HepG2 (cell line): ENCODE data around the gene CSMD2. TPM values are rescaled to one million over a fixed set of nuclear protein-coding genes. Genes with fewer than 3 reads are reported as not detected.

ENCODE experiments used
- ATAC-seq: fragments of 200-7000 bp; cut with Tn5 transposase; 3 replicates; pipeline ENCODE4 v1.9.1; 2020; ENCODE audit warnings: mild to moderate bottlenecking, moderate library complexity
- BruUV-seq: library from RNA; stranded (reverse); fragments of 400-500 nt; replicated peaks from 2 replicates; lab custom pipeline; 2021; lab: Mats Ljungman, UMichigan
- CTCF ChIA-PET: fragments of 300-600 bp; formaldehyde crosslinking; extraction: SDS; loops from one replicate; lab custom pipeline; 2021; ENCODE audit warnings: low total read pairs, inconsistent platforms, low intra/inter-chr PET ratio; lab: Yijun Ruan, JAX
- POLR2A ChIA-PET: fragments of 350-600 bp; sonication (Branson Sonifier 250); formaldehyde crosslinking; loops from one replicate; lab custom pipeline; 2020; ENCODE audit warnings: antibody characterized with exemption, inconsistent platforms; lab: Yijun Ruan, JAX
- DNase-seq: peaks from one replicate; pipeline ENCODE4 v3.0.0-alpha.2; 2015; ENCODE audit warnings: low spot score
- FAIRE-seq: peaks from 3 replicates; lab custom pipeline; 2011; peaks lifted over from hg19 to GRCh38; lab: Jason Lieb, UNC
- H2AFZ ChIP-seq: one replicate; pipeline ENCODE4 v1.6.1; 2011; ENCODE audit warnings: low read length, inconsistent platforms
- H3K27ac ChIP-seq: fragments of 300-600 bp; 3 replicates; pipeline ENCODE4 v1.8.0; 2011; ENCODE audit warnings: mixed run types, mild to moderate bottlenecking, mixed read lengths, low read length, inconsistent platforms; ENCODE audit not compliant: insufficient read depth; ENCODE audit errors: extremely low read length
- H3K27me3 ChIP-seq, 2 experiments: fragments of 200-600 bp in 1 of 2; 2 replicates in 1 of 2; 3 replicates in 1 of 2; pipeline versions ENCODE4 v1.6.0 to v1.8.0; 2011; ENCODE audit warnings: low read length in 2 of 2, mild to moderate bottlenecking in 2 of 2, moderate library complexity in 2 of 2, inconsistent platforms in 1 of 2; ENCODE audit not compliant: insufficient read depth in 2 of 2, control insufficient read depth in 1 of 2
- H3K36me3 ChIP-seq, 2 experiments: fragments of 200-600 bp in 1 of 2; replicated peaks in 1 of 2; 2 replicates in 1 of 2; 3 replicates in 1 of 2; pipeline versions ENCODE4 v1.5.1 to v1.8.0; 2011; ENCODE audit warnings: low read length in 2 of 2, inconsistent platforms in 1 of 2; ENCODE audit not compliant: insufficient read depth in 2 of 2, control insufficient read depth in 1 of 2
- H3K4me1 ChIP-seq: 2 replicates; pipeline ENCODE4 v1.5.1; 2012; ENCODE audit warnings: low read length, inconsistent platforms; ENCODE audit not compliant: insufficient read depth
- H3K4me2 ChIP-seq: 2 replicates; pipeline ENCODE4 v1.6.0; 2011; ENCODE audit warnings: low read depth, low read length, inconsistent platforms
- H3K4me3 ChIP-seq, 3 experiments: fragments of 200-600 bp in 1 of 3; sonication (generic), shearing (Covaris generic) in 1 of 3; replicated peaks in 1 of 3; 2 replicates each; pipeline ENCODE4 v1.5.1; 2011 to 2016; ENCODE audit warnings: low read length in 3 of 3, inconsistent platforms in 2 of 3, low read depth in 2 of 3, mild to moderate bottlenecking in 2 of 3, control low read depth in 1 of 3, mixed read lengths in 1 of 3; ENCODE audit not compliant: insufficient read depth in 1 of 3
- H3K79me2 ChIP-seq: one replicate; pipeline ENCODE4 v1.6.1; 2011; ENCODE audit warnings: low read length, inconsistent platforms; ENCODE audit not compliant: insufficient read depth
- H3K9ac ChIP-seq: 2 replicates; pipeline ENCODE4 v1.6.0; 2011; ENCODE audit warnings: mild to moderate bottlenecking, low read depth, low read length, inconsistent platforms; ENCODE audit not compliant: insufficient read depth
- H3K9me3 ChIP-seq: 2 replicates; pipeline ENCODE4 v1.5.1; 2012; ENCODE audit warnings: mild to moderate bottlenecking, low read length
- H4K20me1 ChIP-seq: 2 replicates; pipeline ENCODE4 v1.6.0; 2011; ENCODE audit warnings: inconsistent platforms, mild to moderate bottlenecking, low read length, moderate library complexity; ENCODE audit not compliant: insufficient read depth
- CEBPB ChIP-seq: IDR thresholded peaks from 2 replicates; pipeline ENCODE4 v1.6.1; 2011; ENCODE audit warnings: low read depth, low read length, improper control_type of control experiment, borderline replicate concordance
- DPF2 ChIP-seq: sonication (generic); formaldehyde crosslinking; IDR thresholded peaks from 2 replicates; pipeline ENCODE4 v1.4.0; 2020; ENCODE audit warnings: mild to moderate bottlenecking, low read depth, missing genetic modification reagents, borderline replicate concordance
- FOXP4 ChIP-seq: sonication (generic); formaldehyde crosslinking; IDR thresholded peaks from 2 replicates; pipeline ENCODE4 v1.4.0; 2020; ENCODE audit warnings: missing genetic modification reagents
- ISX ChIP-seq: sonication (generic); formaldehyde crosslinking; conservative IDR thresholded peaks from 2 replicates; pipeline ENCODE4 v1.5.0; 2020; ENCODE audit warnings: missing genetic modification reagents
- MBNL3 ChIP-seq: fragments of 250-450 bp; sonication (Bioruptor Pico); conservative IDR thresholded peaks from 2 replicates; pipeline ENCODE4 v1.8.0; 2022; ENCODE audit warnings: mild to moderate bottlenecking, inconsistent platforms
- NFE2 ChIP-seq: sonication (generic); formaldehyde crosslinking; IDR thresholded peaks from 2 replicates; pipeline ENCODE4 v1.4.0; 2020; ENCODE audit warnings: missing genetic modification reagents
- PAF1 ChIP-seq: IDR thresholded peaks from 2 replicates; pipeline ENCODE4 v1.6.1; 2016; ENCODE audit warnings: missing genetic modification reagents, missing compliant biosample characterization
- RBM22 ChIP-seq: fragments of 200-400 bp; formaldehyde crosslinking; optimal IDR thresholded peaks from 2 replicates; pipeline ENCODE3; 2017; ENCODE audit warnings: mild to moderate bottlenecking, low read length, moderate library complexity
- ZBTB21 ChIP-seq: sonication (generic); formaldehyde crosslinking; IDR thresholded peaks from 2 replicates; pipeline ENCODE4 v1.4.0; 2020; ENCODE audit warnings: missing genetic modification reagents
- ZIK1 ChIP-seq: sonication (generic); formaldehyde crosslinking; IDR thresholded peaks from 2 replicates; pipeline ENCODE4 v1.5.0; 2020; ENCODE audit warnings: mild to moderate bottlenecking, low read depth, missing genetic modification reagents, borderline replicate concordance
- ZNF607 ChIP-seq: sonication (generic); formaldehyde crosslinking; IDR thresholded peaks from 2 replicates; pipeline ENCODE4 v1.5.1; 2020; ENCODE audit warnings: missing genetic modification reagents, mild to moderate bottlenecking, borderline replicate concordance
- ZNF619 ChIP-seq: sonication (generic); formaldehyde crosslinking; IDR thresholded peaks from 2 replicates; pipeline ENCODE4 v1.4.0; 2020; ENCODE audit warnings: mild to moderate bottlenecking, missing genetic modification reagents
- ZNF646 ChIP-seq: sonication (generic); formaldehyde crosslinking; IDR thresholded peaks from 2 replicates; pipeline ENCODE4 v1.9.0; 2021; ENCODE audit warnings: mild to moderate bottlenecking, missing genetic modification reagents
- ZNF704 ChIP-seq: sonication (generic); formaldehyde crosslinking; IDR thresholded peaks from 2 replicates; pipeline ENCODE4 v1.8.1; 2023; ENCODE audit warnings: mild to moderate bottlenecking, inconsistent platforms, moderate library complexity, missing genetic modification reagents, borderline replicate concordance
- ZSCAN12 ChIP-seq: sonication (generic); formaldehyde crosslinking; IDR thresholded peaks from 2 replicates; pipeline ENCODE4 v1.9.0; 2021; ENCODE audit warnings: mild to moderate bottlenecking, missing genetic modification reagents
- WGBS: methylation state at CpG from one replicate; pipeline ENCODE4 v1.1.6; 2017; ENCODE audit warnings: low lambda C conversion rate; 5-methylcytosine and 5-hydroxymethylcytosine counted together
- in situ Hi-C: cut with HindIII; loops from 2 replicates; pipeline ENCODE4 v1.10.0; 2017; ENCODE audit warnings: low pct_unique_long_range_greater_than_20kb; ENCODE audit not compliant: extremely low pct_ligation_motif_present
- intact Hi-C: fragments of 100-400 bp; cut with micrococcal nuclease; formaldehyde crosslinking; loops from one replicate; pipeline ENCODE4 v1.10.0; 2022; ENCODE audit not compliant: unreplicated experiment
- polyA plus RNA-seq, 8 experiments: library from polyadenylated mRNA; depleted of rRNA in 3 of 8; stranded (reverse) in 7 of 8; unstranded in 1 of 8; fragments of >200 nt; fragmentation: Illumina TruSeq in 4 of 8; extraction: Trizol in 4 of 8; gene quantifications; 2 replicates each; pipeline versions ENCODE4 v1.2.1 to v1.2.3, GENCODE V29; 2011 to 2016; ENCODE audit warnings: low read depth in 4 of 8, missing spikeins in 1 of 8, mixed read lengths in 1 of 8; ENCODE audit not compliant: insufficient read depth in 1 of 8
- total RNA-seq, 5 experiments: library from RNA; depleted of rRNA; stranded (reverse); fragments of >200 nt; fragmentation: Illumina TruSeq; extraction: Trizol; gene quantifications; 2 replicates each; pipeline ENCODE4 v1.2.3, GENCODE V29; 2016; ENCODE audit warnings: low read depth in 1 of 5

The CSMD2 gene
- total and polyA plus RNA-seq, 2 of the 13 experiments (the other 11 are each of a cell fraction or from before 2014, with no cell fraction given), result not detected

DNA sequence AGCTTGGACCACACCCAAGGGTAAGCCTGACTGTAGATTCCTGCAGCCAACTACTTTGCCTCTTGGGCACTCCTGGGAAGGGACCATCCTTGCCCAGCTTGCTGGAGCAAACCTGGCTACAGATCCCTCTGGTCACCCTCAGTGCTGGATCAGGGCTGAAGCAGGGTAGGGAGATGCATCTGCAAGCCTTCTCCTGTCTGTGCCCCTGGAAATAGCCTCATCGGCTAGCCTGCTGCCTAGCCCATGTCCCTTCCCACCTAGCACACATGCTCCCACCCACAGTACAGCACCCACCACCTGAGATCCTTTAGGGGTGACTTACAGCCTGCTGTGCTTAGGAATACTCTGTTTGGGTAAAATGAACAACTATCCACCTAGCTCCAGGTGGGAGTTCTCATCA is 478.5 kb downstream of the CSMD2 start:
- no peak overlapping the region for H3K27ac ChIP-seq
- DNase-seq, result no peak
- H3K27me3 ChIP-seq, result peaks cover 1 to 6% of the 10 kb centered on the region in 2 experiments; a peak in 1 of 5 replicates
- no TSS peak for BruUV-seq
- H3K9me3 ChIP-seq, result no peaks in the 10 kb centered on the region
- no peaks in the 10 kb centered on the region for H3K4me1 ChIP-seq
- H3K9ac ChIP-seq, result no peak overlapping the region
- no peaks in the 10 kb centered on the region for H3K36me3 ChIP-seq
- ChIA-PET POLR2A (no interaction called here), CTCF (no interaction called here)
- no peaks in the 10 kb centered on the region for H4K20me1 ChIP-seq
- H3K79me2 ChIP-seq, result no peaks in the 10 kb centered on the region
- H3K4me3 ChIP-seq, result no peak overlapping the region
- 0% methylated on average over 1 of the region's 1 CpG for WGBS
- no peak overlapping the region for H2AFZ ChIP-seq
- intact Hi-C loops, result no loop called here
- TF ChIP-seq CEBPB (no peak), ISX (CRISPR knock-in tag) (no peak), ZNF646 (no peak), RBM22 (no peak), ZNF607 (no peak), ZSCAN12 (CRISPR knock-in tag) (no peak), FOXP4 (CRISPR knock-in tag) (no peak), PAF1 (CRISPR knock-in tag) (no peak), DPF2 (CRISPR knock-in tag) (no peak), MBNL3 (CRISPR knock-in tag) (no peak), ZBTB21 (CRISPR knock-in tag) (no peak), ZNF619 (no peak), NFE2 (CRISPR knock-in tag) (no peak), ZNF704 (no peak), ZIK1 (CRISPR knock-in tag) (no peak)
- no peak overlapping the region for H3K4me2 ChIP-seq
- in situ Hi-C loops, result no loop called here
- no peak for ATAC-seq
- FAIRE-seq, result no peak
